Stimulated activated naive B cell treated with anti-CD40 and anti-IgM and Interleukin-4, amounts not matched to agents 10 μg/mL and 1 μg/mL and 100 μg/mL, for 72 hours (primary cell): ENCODE results near the gene SCGN.

ENCODE experiments used
- ATAC-seq, 2 donors: fragments of 150-1000 bp; cut with Tn5 transposase; replicated peaks; 2 replicates each; pipeline ENCODE4 v1.10.0; 2021; ENCODE audit warnings: moderate library complexity in 1 of 2
- DNase-seq: peaks from one replicate; pipeline ENCODE4 v3.0.0; 2021
- H3K27ac Mint-ChIP-seq: one replicate; pipeline ENCODE4 v1.8.0; 2022; ENCODE audit warnings: mild to moderate bottlenecking, mixed read lengths
- H3K27me3 Mint-ChIP-seq, 2 donors: one replicate each; pipeline ENCODE4 v1.8.0; 2022; ENCODE audit warnings: mixed read lengths in 2 of 2
- H3K36me3 Mint-ChIP-seq, 2 donors: one replicate each; pipeline ENCODE4 v1.8.0; 2022; ENCODE audit warnings: mixed read lengths in 2 of 2, mild to moderate bottlenecking in 1 of 2
- H3K4me1 Mint-ChIP-seq, 2 donors: one replicate each; pipeline ENCODE4 v1.8.0; 2022; ENCODE audit warnings: mixed read lengths in 2 of 2, mild to moderate bottlenecking in 1 of 2
- H3K4me3 Mint-ChIP-seq, 2 donors: one replicate each; pipeline ENCODE4 v1.8.0; 2022; ENCODE audit warnings: mild to moderate bottlenecking in 2 of 2, mixed read lengths in 2 of 2, moderate library complexity in 1 of 2
- H3K9me3 Mint-ChIP-seq, 2 donors: one replicate each; pipeline ENCODE4 v1.8.0; 2022; ENCODE audit warnings: mixed read lengths in 2 of 2, mild to moderate bottlenecking in 1 of 2

Gene SCGN

GRCh38 chr6:25628471-25629197 lies 23.4 kb upstream of the SCGN start:
- DNase-seq (no peak), ATAC-seq (no peak)
- peaks cover 18 to 39% of the 10 kb centered on the region in 2 donors for H3K27me3 Mint-ChIP-seq
- H3K4me1 Mint-ChIP-seq = no peaks in the 10 kb centered on the region
- no peaks in the 10 kb centered on the region for H3K9me3 Mint-ChIP-seq
- H3K4me3 Mint-ChIP-seq = no peak overlapping the region
- no peaks in the 10 kb centered on the region for H3K36me3 Mint-ChIP-seq
- no peak overlapping the region for H3K27ac Mint-ChIP-seq

GRCh38 chr6:25629198-25629576 lies 22.8 kb upstream of the SCGN start:
- H3K4me1 Mint-ChIP-seq = no peaks in the 10 kb centered on the region
- no peak overlapping the region for H3K4me3 Mint-ChIP-seq
- no peaks in the 10 kb centered on the region for H3K36me3 Mint-ChIP-seq
- ATAC-seq (no peak), DNase-seq (no peak)
- H3K9me3 Mint-ChIP-seq = no peaks in the 10 kb centered on the region
- H3K27ac Mint-ChIP-seq = no peak overlapping the region
- H3K27me3 Mint-ChIP-seq = peaks cover 18 to 43% of the 10 kb centered on the region in 2 donors

- Mint-ChIP-seq H3K4me1 (no peaks in the 10 kb centered on the region), H3K36me3 (no peaks in the 10 kb centered on the region), H3K4me3 (no peak overlapping the region), H3K27me3 (peaks cover 24 to 52% of the 10 kb centered on the region in 2 donors), H3K9me3 (no peaks in the 10 kb centered on the region), H3K27ac (no peak overlapping the region)
- ATAC-seq = no peak
- DNase-seq = no peak
Observed at GRCh38 chr6:25630508-25631278, 21.3 kb upstream of the SCGN start.

GRCh38 chr6:25635886-25636317 lies 16.1 kb upstream of the SCGN start:
- ATAC-seq = no peak
- Mint-ChIP-seq H3K4me3 (no peak overlapping the region), H3K27ac (no peak overlapping the region), H3K27me3 (peaks cover 24 to 66% of the 10 kb centered on the region in 2 donors), H3K9me3 (peaks cover 0 to 4% of the 10 kb centered on the region in 2 donors), H3K36me3 (no peaks in the 10 kb centered on the region), H3K4me1 (no peaks in the 10 kb centered on the region)
- no peak for DNase-seq

GRCh38 chr6:25637211-25637610 lies 14.8 kb upstream of the SCGN start:
- Mint-ChIP-seq H3K4me1 (no peaks in the 10 kb centered on the region), H3K27me3 (peaks cover 27 to 59% of the 10 kb centered on the region in 2 donors), H3K4me3 (no peak overlapping the region), H3K27ac (no peak overlapping the region), H3K9me3 (peaks cover 4% of the 10 kb centered on the region in 2 donors), H3K36me3 (no peaks in the 10 kb centered on the region)
- ATAC-seq (no peak), DNase-seq (no peak)

GRCh38 chr6:25637960-25638434 lies 14.0 kb upstream of the SCGN start:
- no peak overlapping the region for H3K4me3 Mint-ChIP-seq
- H3K27me3 Mint-ChIP-seq = peaks cover 33 to 60% of the 10 kb centered on the region in 2 donors
- no peak overlapping the region for H3K27ac Mint-ChIP-seq
- no peaks in the 10 kb centered on the region for H3K4me1 Mint-ChIP-seq
- DNase-seq (no peak), ATAC-seq (no peak)
- H3K36me3 Mint-ChIP-seq = no peaks in the 10 kb centered on the region
- peaks cover 4% of the 10 kb centered on the region in 2 donors for H3K9me3 Mint-ChIP-seq

GRCh38 chr6:25639653-25640052 lies 12.4 kb upstream of the SCGN start:
- H3K27ac Mint-ChIP-seq = no peak overlapping the region
- no peaks in the 10 kb centered on the region for H3K36me3 Mint-ChIP-seq
- no peak overlapping the region for H3K4me3 Mint-ChIP-seq
- H3K9me3 Mint-ChIP-seq = peaks cover 4% of the 10 kb centered on the region in 2 donors
- DNase-seq (no peak), ATAC-seq (no peak)
- peaks cover 42 to 62% of the 10 kb centered on the region in 2 donors for H3K27me3 Mint-ChIP-seq
- no peaks in the 10 kb centered on the region for H3K4me1 Mint-ChIP-seq

- H3K27ac Mint-ChIP-seq = no peak overlapping the region
- H3K27me3 Mint-ChIP-seq = peaks cover 39 to 64% of the 10 kb centered on the region in 2 donors
- ATAC-seq (no peak), DNase-seq (no peak)
- H3K4me3 Mint-ChIP-seq = no peak overlapping the region
- no peaks in the 10 kb centered on the region for H3K4me1 Mint-ChIP-seq
- H3K36me3 Mint-ChIP-seq = no peaks in the 10 kb centered on the region
- peaks cover 4% of the 10 kb centered on the region in 2 donors for H3K9me3 Mint-ChIP-seq
Observed at GRCh38 chr6:25640446-25640845, 11.6 kb upstream of the SCGN start.

GRCh38 chr6:25640891-25641290 lies 11.1 kb upstream of the SCGN start:
- H3K27me3 Mint-ChIP-seq = peaks cover 43 to 66% of the 10 kb centered on the region in 2 donors
- no peaks in the 10 kb centered on the region for H3K36me3 Mint-ChIP-seq
- ATAC-seq = no peak

GRCh38 chr6:25641377-25641776 lies 10.6 kb upstream of the SCGN start:
- ATAC-seq (no peak), DNase-seq (no peak)
- H3K4me1 Mint-ChIP-seq = no peaks in the 10 kb centered on the region
- H3K9me3 Mint-ChIP-seq = peaks cover 4% of the 10 kb centered on the region in 2 donors
- H3K27me3 Mint-ChIP-seq = peaks cover 44 to 67% of the 10 kb centered on the region in 2 donors
- H3K4me3 Mint-ChIP-seq = no peak overlapping the region
- H3K36me3 Mint-ChIP-seq = no peaks in the 10 kb centered on the region
- H3K27ac Mint-ChIP-seq = no peak overlapping the region

More at GRCh38 chr6:25640891-25641290, 11.1 kb upstream of the SCGN start:
- Mint-ChIP-seq H3K4me1 (no peaks in the 10 kb centered on the region), H3K4me3 (no peak overlapping the region), H3K9me3 (peaks cover 4% of the 10 kb centered on the region in 2 donors), H3K27ac (no peak overlapping the region)
- no peak for DNase-seq

GRCh38 chr6:25641940-25642666 lies 9.9 kb upstream of the SCGN start:
- H3K27me3 Mint-ChIP-seq = peaks cover 44 to 66% of the 10 kb centered on the region in 2 donors
- no peak for DNase-seq
- H3K4me3 Mint-ChIP-seq = no peak overlapping the region
- peaks cover 2 to 4% of the 10 kb centered on the region in 2 donors for H3K9me3 Mint-ChIP-seq
- no peaks in the 10 kb centered on the region for H3K36me3 Mint-ChIP-seq
- no peak for ATAC-seq
- no peaks in the 10 kb centered on the region for H3K4me1 Mint-ChIP-seq
- no peak overlapping the region for H3K27ac Mint-ChIP-seq

- H3K9me3 Mint-ChIP-seq = peaks cover 2 to 4% of the 10 kb centered on the region in 2 donors
- H3K4me3 Mint-ChIP-seq = no peak overlapping the region
- peaks cover 44 to 61% of the 10 kb centered on the region in 2 donors for H3K27me3 Mint-ChIP-seq
- H3K4me1 Mint-ChIP-seq = no peaks in the 10 kb centered on the region
- ATAC-seq (no peak), DNase-seq (no peak)
- no peaks in the 10 kb centered on the region for H3K36me3 Mint-ChIP-seq
- no peak overlapping the region for H3K27ac Mint-ChIP-seq
Observed at GRCh38 chr6:25642667-25643328, 9.2 kb upstream of the SCGN start.

GRCh38 chr6:25645916-25646315 lies 6.1 kb upstream of the SCGN start:
- Mint-ChIP-seq H3K36me3 (no peaks in the 10 kb centered on the region), H3K27ac (no peak overlapping the region), H3K4me1 (no peaks in the 10 kb centered on the region), H3K27me3 (peaks cover 40 to 58% of the 10 kb centered on the region in 2 donors), H3K4me3 (no peak overlapping the region), H3K9me3 (peaks cover 0 to 4% of the 10 kb centered on the region in 2 donors)
- DNase-seq (no peak), ATAC-seq (no peak)

- Mint-ChIP-seq H3K36me3 (no peaks in the 10 kb centered on the region), H3K27ac (no peak overlapping the region), H3K4me3 (no peak overlapping the region), H3K4me1 (peaks cover 0 to 7% of the 10 kb centered on the region in 2 donors), H3K27me3 (peaks cover 33 to 62% of the 10 kb centered on the region in 2 donors), H3K9me3 (no peaks in the 10 kb centered on the region)
- no peak for ATAC-seq
- DNase-seq = no peak
Observed at GRCh38 chr6:25649611-25650010, 2.4 kb upstream of the SCGN start.
